Measurements from ENCODE around the gene RHOXF2.
"Not testable (repeated sequence)": the region's sequence is repeated elsewhere in the genome, so short reads cannot be mapped to it uniquely, and the experiment has no call there.

DNA sequence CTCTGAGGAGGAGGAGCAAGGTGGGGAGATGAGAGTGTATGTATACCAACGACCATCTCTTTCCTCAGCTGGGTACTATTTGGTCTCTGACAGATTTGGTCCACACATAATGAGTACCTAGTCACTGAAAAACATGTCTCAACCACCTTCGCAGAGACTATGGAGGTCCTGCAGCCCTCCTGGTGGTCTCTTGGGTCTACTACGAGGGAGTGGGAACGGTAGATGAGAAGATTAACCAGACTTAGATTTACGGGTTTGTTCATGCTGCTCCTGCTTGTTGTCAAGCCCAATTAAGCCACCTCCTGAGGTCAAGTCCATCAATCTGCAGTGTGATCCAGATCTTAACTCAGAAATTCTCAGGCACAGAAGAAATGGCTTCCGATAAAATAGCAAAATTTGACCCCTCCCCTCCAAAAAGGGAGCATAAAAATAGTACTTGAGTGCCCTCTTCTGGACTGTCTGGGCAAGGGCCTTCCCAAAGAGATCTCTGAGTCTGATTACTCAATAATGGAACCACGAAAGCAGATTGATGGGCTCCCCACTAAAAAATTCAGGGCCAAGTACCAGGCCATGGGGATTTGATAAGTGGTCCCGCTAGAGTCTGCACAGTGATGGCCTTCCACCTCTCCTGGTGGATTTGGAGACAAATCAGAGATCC is 38.3 kb downstream of the RHOXF2 start:
- not testable (repeated sequence) for TF ChIP-seq SUZ12 (IDR thresholded peaks at IDR 0.05; ENCODE audit: extremely low read depth, insufficient read depth, insufficient read length); YY1 (IDR thresholded peaks at IDR 0.05; ENCODE audit: insufficient read depth, insufficient read length)
